ENCODE measurements around the gene PRORP.
"Not testable (repeated sequence)": the region's sequence is repeated elsewhere in the genome, so short reads cannot be mapped to it uniquely, and the experiment has no call there.

GRCh38 chr14:35094645-35095044 lies 27.7 kb upstream of the PRORP start:
- TF ChIP-seq RXRB (CRISPR knock-in tag; IDR thresholded peaks at IDR 0.05; ENCODE audit: borderline replicate concordance); CTCF (CRISPR knock-in tag; IDR thresholded peaks at IDR 0.05); ATRX (CRISPR knock-in tag; IDR thresholded peaks at IDR 0.05; ENCODE audit: borderline replicate concordance); SRF (IDR thresholded peaks at IDR 0.05; ENCODE audit: low read depth, low read length); HNRNPH1 (optimal IDR thresholded peaks at IDR 0.05; ENCODE audit: low read depth, low read length); ZNF740 (CRISPR knock-in tag; IDR thresholded peaks at IDR 0.05): not testable (repeated sequence)

Measured in HepG2 (cell line).